Measurements from ENCODE around the gene RTN4IP1.

GRCh38 chr6:106572875-106573585 lies 56.3 kb downstream of the RTN4IP1 start:
- TF ChIP-seq REST (IDR thresholded peaks at IDR 0.05; ENCODE audit: borderline replicate concordance) (no peak), EZH2 (IDR thresholded peaks at IDR 0.05; ENCODE audit: borderline replicate concordance, insufficient read depth, low read length, poor library complexity, severe bottlenecking) (no peak), CTCF (IDR thresholded peaks at IDR 0.05; ENCODE audit: poor library complexity, severe bottlenecking) (no peak), RAD21 (conservative IDR thresholded peaks at IDR 0.05) (no peak), POLR2AphosphoS5 (IDR thresholded peaks at IDR 0.05) (no peak)
